ENCODE measurements around the gene IFI35. TPM values are rescaled to one million over a fixed set of nuclear protein-coding genes. Genes with fewer than 3 reads are reported as not detected.
A peak's percentile ranks its signal among the peaks of the same experiment; 100 is the strongest.

IFI35 gene
- total and polyA plus RNA-seq, 9 of the 15 experiments (the other 6 are each of a cell fraction or from before 2014, with no cell fraction given), result 4.4 to 13.1 (median 10.2) TPM

DNA sequence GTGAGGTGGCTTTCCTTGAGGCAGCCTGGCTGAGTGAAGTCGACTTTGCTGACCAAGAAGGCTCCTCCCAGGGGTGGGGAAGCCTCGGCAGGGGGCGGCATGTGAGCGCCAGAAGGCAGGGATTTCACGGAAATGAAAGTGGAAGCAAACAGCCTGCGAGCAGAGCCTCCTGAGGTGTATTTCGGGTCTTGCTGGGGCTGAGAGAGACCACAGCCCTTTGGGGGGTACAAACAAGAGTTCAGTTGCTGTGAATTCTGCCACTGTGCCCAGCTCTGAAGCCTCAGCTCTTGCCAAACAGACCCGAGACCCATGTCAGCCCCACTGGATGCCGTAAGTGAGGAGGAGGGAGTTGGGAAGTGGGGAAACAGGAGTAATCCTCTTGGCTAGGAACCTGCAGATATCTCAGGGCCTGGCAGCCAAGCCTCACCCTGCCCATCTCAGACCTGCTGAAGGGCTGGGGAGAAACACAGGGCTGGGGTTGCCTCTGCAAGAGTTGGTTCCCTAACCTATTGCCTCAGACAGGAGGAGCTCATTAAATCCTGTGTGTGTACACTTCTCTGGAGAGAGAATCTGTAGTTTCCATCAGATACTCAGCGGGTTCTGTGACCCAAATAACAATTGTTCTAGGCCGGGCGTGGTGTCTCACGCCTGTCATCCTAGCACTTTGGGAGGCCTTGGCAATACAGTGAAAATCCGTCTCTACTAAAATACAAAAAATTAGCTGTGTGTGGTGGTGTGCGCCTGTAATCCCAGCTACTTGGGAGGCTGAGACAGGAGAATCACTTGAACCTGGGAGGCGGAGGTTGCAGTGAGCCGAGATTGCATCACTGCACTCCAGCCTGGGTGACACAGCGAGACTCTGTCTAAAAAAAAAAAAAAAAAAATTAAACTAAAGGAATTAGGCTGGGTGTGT lies at the start of gene IFI35 (continued):
- TF ChIP-seq ZBTB17 (CRISPR knock-in tag; IDR thresholded peaks at IDR 0.05), result no peak
- TF ChIP-seq ZNF239 (CRISPR knock-in tag; IDR thresholded peaks at IDR 0.05), result no peak
- no peak for TF ChIP-seq TSC22D4 (tag; IDR thresholded peaks at IDR 0.05)
- TF ChIP-seq ELF1 (tag; IDR thresholded peaks at IDR 0.05), result no peak; the same call in 1 of the 2 replicates
- TF ChIP-seq TRIM28 (IDR thresholded peaks at IDR 0.05), result peak; percentile 66; the same call in 1 of the 2 replicates
- peak; percentile 76 for TF ChIP-seq SMARCA5 (IDR thresholded peaks at IDR 0.05)
- TF ChIP-seq MTA2 (IDR thresholded peaks at IDR 0.05; ENCODE audit: low read depth), result no peak
- TF ChIP-seq NBN (IDR thresholded peaks at IDR 0.05; ENCODE audit: low read depth), result no peak
- no peak for TF ChIP-seq ZNF785 (CRISPR knock-in tag; IDR thresholded peaks at IDR 0.05)
- TF ChIP-seq KLF6 (CRISPR knock-in tag; IDR thresholded peaks at IDR 0.05; ENCODE audit: borderline replicate concordance), result no peak
- TF ChIP-seq PHF21A (IDR thresholded peaks at IDR 0.05; ENCODE audit: borderline replicate concordance, low read depth), result no peak
- TF ChIP-seq XRCC3 (IDR thresholded peaks at IDR 0.05), result no peak
- TF ChIP-seq POLR2AphosphoS5 (IDR thresholded peaks at IDR 0.05; ENCODE audit: control insufficient read depth, insufficient read depth, low read depth, low read length), result no peak
- no peak for TF ChIP-seq SRSF7 (optimal IDR thresholded peaks at IDR 0.05; ENCODE audit: low read depth, low read length)
- TF ChIP-seq ZNF316 (IDR thresholded peaks at IDR 0.05), result no peak
- TF ChIP-seq TAF7 (tag; IDR thresholded peaks at IDR 0.05), result peak; percentile 36; the same call in 1 of the 2 replicates
- TF ChIP-seq, protein P1, sequence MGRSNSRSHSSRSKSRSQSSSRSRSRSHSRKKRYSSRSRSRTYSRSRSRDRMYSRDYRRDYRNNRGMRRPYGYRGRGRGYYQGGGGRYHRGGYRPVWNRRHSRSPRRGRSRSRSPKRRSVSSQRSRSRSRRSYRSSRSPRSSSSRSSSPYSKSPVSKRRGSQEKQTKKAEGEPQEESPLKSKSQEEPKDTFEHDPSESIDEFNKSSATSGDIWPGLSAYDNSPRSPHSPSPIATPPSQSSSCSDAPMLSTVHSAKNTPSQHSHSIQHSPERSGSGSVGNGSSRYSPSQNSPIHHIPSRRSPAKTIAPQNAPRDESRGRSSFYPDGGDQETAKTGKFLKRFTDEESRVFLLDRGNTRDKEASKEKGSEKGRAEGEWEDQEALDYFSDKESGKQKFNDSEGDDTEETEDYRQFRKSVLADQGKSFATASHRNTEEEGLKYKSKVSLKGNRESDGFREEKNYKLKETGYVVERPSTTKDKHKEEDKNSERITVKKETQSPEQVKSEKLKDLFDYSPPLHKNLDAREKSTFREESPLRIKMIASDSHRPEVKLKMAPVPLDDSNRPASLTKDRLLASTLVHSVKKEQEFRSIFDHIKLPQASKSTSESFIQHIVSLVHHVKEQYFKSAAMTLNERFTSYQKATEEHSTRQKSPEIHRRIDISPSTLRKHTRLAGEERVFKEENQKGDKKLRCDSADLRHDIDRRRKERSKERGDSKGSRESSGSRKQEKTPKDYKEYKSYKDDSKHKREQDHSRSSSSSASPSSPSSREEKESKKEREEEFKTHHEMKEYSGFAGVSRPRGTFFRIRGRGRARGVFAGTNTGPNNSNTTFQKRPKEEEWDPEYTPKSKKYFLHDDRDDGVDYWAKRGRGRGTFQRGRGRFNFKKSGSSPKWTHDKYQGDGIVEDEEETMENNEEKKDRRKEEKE (IDR thresholded peaks at IDR 0.05; ENCODE audit: borderline replicate concordance in 1 of 2, control insufficient read depth in 1 of 2, low read depth in 2 of 2, low read length in 1 of 2), result no peak
- TF ChIP-seq ZNF699 (CRISPR knock-in tag; IDR thresholded peaks at IDR 0.05; ENCODE audit: insufficient replicate concordance), result no peak
- TF ChIP-seq, protein P2, sequence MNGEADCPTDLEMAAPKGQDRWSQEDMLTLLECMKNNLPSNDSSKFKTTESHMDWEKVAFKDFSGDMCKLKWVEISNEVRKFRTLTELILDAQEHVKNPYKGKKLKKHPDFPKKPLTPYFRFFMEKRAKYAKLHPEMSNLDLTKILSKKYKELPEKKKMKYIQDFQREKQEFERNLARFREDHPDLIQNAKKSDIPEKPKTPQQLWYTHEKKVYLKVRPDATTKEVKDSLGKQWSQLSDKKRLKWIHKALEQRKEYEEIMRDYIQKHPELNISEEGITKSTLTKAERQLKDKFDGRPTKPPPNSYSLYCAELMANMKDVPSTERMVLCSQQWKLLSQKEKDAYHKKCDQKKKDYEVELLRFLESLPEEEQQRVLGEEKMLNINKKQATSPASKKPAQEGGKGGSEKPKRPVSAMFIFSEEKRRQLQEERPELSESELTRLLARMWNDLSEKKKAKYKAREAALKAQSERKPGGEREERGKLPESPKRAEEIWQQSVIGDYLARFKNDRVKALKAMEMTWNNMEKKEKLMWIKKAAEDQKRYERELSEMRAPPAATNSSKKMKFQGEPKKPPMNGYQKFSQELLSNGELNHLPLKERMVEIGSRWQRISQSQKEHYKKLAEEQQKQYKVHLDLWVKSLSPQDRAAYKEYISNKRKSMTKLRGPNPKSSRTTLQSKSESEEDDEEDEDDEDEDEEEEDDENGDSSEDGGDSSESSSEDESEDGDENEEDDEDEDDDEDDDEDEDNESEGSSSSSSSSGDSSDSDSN (IDR thresholded peaks at IDR 0.05; ENCODE audit: borderline replicate concordance in 1 of 2, low read depth in 2 of 2, low read length in 2 of 2), result no peak
- TF ChIP-seq ZNF175 (CRISPR knock-in tag; IDR thresholded peaks at IDR 0.05; ENCODE audit: low read depth), result no peak
- no peak for TF ChIP-seq SRSF9 (IDR thresholded peaks at IDR 0.05; ENCODE audit: borderline replicate concordance, low read depth, low read length)
- no peak for TF ChIP-seq HNRNPH1 (optimal IDR thresholded peaks at IDR 0.05; ENCODE audit: low read depth, low read length)
